B cell (primary cell): ENCODE results near the gene NKX2-2.

Source experiments
- CTCF ChIP-seq: fragments of 200-600 bp; IDR thresholded peaks from one replicate; pipeline ENCODE4 v1.8.0; 2022; ENCODE audit warnings: antibody characterized with exemption, mild to moderate bottlenecking
- EZH2 ChIP-seq: IDR thresholded peaks from 2 replicates; pipeline ENCODE4 v1.6.1; 2012; ENCODE audit warnings: borderline replicate concordance, low read depth, mild to moderate bottlenecking, moderate library complexity, low read length; ENCODE audit not compliant: insufficient read depth, poor library complexity, severe bottlenecking

GRCh38 chr20:21509597-21510371, 4.1 kb downstream of the NKX2-2 start:
- no peak for TF ChIP-seq CTCF
- no peak for TF ChIP-seq EZH2
